Fibroblast of skin of back (primary cell): ENCODE data around the gene ZNF189.

Source experiments
- DNase-seq: peaks from one replicate; pipeline ENCODE4 v3.0.0-alpha.2; 2013

The ZNF189 gene

GRCh38 chr9:101453776-101454570 is 55.3 kb downstream of the ZNF189 start:
- DNase-seq: peak; percentile 79

- peak; percentile 92 for DNase-seq
These were observed 57.1 kb downstream of the ZNF189 start for GRCh38 chr9:101455656-101456240.

- DNase-seq: no peak
These were observed 58.4 kb downstream of the ZNF189 start for GRCh38 chr9:101457003-101457402.

DNA sequence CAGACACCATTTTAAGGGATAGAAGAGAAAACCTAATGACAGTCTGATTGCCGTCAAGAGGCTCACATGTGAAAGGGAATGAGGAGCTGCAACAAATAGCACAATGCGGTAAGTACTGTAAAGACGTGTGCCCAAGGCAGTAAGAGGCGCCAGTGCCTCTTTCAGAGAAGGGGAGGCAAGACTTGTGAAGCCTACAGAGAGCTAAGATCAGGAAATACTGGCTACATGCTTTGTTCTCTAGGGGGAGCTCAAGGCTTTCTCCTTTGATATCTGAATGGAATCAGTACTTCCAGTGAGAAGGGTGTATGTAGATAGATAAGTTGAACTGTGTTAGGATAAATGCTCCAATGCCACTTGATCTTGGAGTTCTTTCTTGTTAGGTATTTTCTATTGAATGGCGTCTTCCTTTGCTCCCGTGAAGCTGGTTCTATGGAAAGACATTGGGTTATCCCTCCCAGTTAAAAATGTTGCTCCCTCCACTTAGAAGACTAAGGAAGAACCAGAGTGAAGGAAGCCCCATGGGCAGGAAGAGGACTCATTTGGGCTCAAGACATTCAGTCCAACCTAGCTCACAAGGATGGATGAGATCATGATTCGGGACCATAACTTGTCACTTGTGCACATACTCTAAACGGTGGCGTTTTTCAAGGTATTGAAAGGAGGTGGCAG is 60.4 kb downstream of the ZNF189 start:
- DNase-seq: peak; percentile 80
